AG09319 (cell line): ENCODE data around the gene NLGN4Y.

Experiments
- DNase-seq: peaks from one replicate; pipeline ENCODE4 v3.0.0-alpha.2; 2010; ENCODE audit warnings: low read depth; ENCODE audit errors: extremely low read depth
- CTCF ChIP-seq: IDR thresholded peaks from 2 replicates; pipeline ENCODE4 v1.5.1; 2011; ENCODE audit warnings: low read depth, mild to moderate bottlenecking, inconsistent platforms, low read length, moderate library complexity

Gene NLGN4Y

GRCh38 chrY:14871971-14872370 is 347.6 kb downstream of the NLGN4Y start:
- DNase-seq: no peak
- TF ChIP-seq CTCF: no peak
